T follicular helper cell (primary cell): ENCODE measurements around the gene IRF5.
"Not testable (repeated sequence)": the region's sequence is repeated elsewhere in the genome, so short reads cannot be mapped to it uniquely, and the experiment has no call there.

Experiments
- DNase-seq: peaks from one replicate; pipeline ENCODE4 v3.0.0-alpha.2; 2020; ENCODE audit warnings: low read depth

IRF5 gene

GRCh38 chr7:128906001-128906765 is 31.5 kb upstream of the IRF5 start:
- DNase-seq: no peak

GRCh38 chr7:128906766-128907559 is 30.8 kb upstream of the IRF5 start:
- DNase-seq: no peak

- DNase-seq: no peak
These were observed 28.7 kb upstream of the IRF5 start for GRCh38 chr7:128908750-128909624.

DNA sequence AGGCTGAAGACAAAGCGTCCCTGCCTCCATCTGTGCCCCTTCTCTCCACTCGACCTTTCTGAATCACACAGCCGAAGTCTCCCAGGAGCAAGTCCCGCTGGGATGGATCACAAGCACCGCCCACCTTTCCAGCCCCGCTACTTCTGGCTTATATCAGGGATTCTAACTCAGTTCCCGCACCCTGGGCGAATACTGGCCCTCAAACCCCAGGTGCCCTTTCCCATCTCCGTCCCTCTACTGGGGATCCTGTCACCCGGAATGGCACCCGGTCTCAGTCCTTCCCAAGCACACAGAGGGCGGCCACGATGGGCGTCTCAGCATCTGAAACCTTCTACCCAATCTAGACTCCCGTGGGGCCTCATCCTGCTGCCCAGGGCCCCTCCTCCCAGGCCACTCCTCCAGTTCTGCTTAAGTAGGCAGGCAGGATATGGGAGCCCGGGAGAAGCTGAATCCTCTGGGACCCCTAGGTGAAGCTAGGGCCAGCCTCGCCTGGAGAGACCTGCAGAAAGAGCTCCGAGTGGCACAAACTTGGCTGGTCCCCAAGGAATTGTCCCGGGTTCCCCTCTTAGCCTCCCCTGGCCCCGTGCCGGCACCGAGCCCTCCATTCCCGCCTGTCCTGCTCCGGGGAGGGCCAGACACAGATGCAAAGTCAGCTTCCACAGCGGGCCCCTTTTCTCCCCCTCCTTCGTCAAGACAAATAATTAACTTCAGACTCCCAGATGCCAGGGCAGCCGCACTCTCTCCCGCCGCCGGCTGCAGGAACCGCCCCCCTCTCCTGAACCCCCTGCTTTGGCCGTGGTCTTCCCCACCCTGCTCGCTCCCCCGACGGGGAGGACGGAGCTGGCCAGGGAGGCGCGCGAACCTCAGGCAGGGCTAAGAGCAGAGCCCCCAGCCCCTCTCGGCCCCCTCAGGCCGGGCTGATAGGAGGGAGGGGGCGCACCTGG is 27.8 kb upstream of the IRF5 start:
- DNase-seq: no peak

DNA sequence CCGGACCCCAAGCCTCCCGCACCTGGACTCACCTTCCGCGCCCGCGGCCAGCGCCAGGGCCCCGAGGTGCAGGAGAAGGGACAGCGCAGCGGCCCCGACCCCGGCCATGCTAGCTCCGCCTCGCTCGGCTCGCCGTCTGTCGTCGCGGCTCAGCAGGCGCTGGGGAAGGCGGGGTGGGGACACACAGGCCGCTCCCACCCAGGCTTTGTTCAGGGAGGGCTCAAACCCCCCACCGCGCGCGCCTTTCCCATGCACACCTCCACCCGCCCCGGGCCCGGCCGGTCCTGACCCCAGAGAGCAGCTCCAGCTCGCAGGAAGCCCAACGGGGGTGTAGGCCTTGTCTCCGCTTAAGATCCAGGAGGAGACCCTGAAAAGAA is 27.2 kb upstream of the IRF5 start, which contains the start of gene KCP:
Gene KCP (minus strand): TSS at position 141 of the 377 bp plus-strand sequence. CDS start 33 bp downstream, at position 108.
- DNase-seq: no peak

DNA sequence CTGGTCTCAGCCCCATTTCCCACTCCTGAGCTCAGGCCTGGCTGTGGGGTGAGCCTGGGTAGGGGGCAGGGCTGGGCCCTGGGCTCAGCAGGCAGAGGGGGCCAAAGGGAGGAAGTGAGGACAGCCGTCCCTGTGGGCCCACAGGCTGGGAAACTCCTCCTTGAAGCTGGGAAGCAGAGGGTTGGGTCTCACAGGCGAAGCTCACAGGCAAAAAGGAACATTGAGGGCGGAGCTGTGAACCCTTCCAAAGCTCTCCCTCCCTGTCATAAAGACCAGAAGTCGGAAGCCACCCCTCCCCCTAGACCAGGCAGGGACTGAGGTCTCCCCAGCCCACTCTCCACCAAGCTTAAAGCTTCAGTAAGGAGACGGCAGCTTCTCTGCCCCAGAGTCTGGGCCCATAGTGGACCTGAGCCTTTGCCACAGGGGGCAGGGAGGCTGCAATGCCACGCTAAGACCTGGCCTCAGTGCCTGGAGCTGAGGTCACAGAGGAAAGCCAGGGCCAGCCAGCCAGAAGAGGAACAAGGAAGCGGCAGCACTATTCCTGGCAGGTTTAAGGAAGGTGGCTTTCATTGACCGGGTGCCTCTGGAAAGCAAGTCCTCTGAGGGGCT is 26.2 kb upstream of the IRF5 start:
- no peak for DNase-seq

- DNase-seq: no peak
These were observed 25.4 kb upstream of the IRF5 start for GRCh38 chr7:128912281-128912680.

DNA sequence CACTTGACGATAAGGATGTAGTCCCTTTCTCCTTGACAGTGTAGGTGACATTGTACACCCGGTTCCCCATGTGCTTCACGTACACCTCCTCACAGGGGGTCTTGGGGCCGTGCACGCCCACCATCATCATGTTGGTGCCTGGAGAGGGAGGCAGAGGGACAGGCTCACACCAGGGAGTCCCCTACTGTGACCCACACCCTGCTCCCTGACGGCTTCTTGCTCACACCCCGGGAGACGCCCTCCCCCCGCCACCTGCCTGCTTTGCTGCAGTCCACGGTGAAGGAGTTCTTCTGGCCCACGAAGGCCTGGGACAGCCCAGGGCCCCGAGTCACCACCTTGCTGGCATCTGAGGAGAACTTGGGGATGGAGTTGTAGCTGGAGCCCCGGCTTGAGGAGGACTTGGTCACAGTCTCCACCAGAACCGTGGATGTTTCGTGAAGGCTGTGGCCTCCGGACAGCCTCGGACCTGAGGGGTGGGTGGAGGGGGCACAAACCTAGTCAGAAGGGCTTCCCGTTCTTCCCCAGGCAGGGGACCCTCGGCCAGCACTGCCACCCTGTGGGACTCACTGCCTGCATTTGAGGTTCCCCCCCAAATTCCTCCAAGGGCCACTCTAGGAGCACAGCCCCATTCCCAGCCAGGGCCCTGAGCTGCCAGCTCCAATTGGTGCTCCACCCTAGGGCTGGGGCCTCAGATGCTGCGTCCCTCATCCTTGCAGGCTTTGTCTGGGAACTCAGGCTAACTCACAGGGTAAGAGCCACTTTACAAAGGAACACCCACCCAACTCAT is 24.8 kb upstream of the IRF5 start:
- not testable (repeated sequence) for DNase-seq

DNA sequence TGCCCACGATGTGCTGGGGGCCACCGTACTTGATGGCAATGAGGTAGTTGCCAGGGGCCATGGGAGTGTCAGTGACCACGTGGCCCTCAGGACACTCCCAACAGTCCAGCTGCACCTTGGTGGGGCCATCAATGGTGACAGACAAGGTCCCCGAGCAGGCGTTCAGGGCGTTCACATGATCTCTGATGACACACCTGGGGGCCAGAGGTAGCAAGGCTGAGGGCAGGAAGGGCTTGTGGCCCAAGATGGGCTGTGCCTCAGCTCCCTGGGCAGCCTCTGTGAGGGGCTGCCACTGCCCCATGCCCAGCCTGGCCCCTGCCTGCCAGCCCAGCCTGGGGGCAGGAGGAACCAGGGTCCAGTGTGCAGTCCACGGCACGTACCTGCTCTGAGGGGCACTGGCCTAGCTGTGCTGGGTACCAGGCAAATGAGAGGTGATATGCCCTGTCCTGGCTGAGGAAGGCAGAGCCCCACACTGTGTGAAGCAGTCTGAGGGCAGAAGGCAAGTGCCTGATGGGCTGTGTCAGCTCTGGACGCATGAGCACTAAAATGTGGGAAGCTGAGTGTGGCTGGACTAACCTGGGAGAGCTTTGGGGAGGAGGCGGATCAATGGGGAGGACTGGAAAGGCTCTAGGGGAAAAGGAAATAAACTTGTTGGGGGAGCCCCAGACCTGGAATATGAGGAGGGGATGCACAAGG is 23.7 kb upstream of the IRF5 start:
- DNase-seq: no peak

DNA sequence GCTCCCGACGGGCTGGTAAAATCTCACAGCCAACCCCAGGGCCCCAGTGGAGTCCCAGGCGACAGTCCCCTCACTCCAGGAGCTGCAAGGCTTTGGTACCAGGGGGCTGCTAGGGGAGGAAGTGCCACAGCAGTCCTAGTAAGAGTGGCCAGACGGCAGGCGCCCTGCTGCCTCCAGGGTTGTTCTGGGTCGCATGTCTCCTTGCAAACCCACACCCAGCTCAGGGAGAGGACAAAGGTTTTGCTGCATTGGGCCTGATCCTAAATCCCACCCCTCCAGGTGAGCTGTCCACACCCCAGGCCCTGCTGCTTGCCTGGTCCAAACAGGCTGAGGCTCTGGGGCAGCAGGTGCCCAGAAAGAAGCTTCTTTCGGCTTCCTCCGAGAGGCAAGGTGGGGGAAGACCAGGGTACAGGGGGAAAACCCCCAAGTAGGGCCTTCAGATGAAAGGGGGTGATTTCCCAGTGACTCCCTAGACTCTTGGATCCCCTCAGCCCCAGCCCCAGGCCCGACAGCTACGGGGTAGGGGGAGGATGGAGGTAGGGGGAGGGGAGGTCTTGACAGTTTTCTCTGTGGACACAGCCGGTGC is 23.1 kb upstream of the IRF5 start:
- DNase-seq: no peak

DNA sequence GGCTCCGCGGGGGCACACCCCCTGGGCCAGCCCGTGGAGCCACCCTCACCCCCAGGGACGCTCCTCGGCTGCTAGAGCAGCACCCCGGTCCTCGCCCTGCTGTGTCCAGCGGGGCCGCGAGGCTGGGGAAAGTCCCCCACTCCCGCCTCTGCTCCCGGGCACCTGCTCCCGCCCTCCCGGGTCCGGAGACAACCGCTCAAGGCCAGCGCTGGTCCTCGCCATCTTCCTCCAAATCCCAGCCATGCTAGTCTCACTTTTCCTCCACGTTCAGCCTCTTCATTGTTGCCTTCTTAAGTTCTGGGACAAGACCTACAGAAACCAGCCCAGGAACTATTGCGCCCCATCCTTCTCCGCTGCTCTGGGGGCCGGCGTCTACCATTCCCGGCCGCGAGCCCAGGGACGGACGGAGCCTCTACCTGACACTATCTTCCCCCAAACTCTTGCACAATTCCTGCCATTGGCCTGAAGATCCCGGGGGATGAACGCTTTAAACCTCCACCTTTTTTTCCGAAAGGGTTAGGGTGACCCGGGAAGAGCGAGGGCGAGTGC is 22.4 kb upstream of the IRF5 start:
- DNase-seq: no peak

DNA sequence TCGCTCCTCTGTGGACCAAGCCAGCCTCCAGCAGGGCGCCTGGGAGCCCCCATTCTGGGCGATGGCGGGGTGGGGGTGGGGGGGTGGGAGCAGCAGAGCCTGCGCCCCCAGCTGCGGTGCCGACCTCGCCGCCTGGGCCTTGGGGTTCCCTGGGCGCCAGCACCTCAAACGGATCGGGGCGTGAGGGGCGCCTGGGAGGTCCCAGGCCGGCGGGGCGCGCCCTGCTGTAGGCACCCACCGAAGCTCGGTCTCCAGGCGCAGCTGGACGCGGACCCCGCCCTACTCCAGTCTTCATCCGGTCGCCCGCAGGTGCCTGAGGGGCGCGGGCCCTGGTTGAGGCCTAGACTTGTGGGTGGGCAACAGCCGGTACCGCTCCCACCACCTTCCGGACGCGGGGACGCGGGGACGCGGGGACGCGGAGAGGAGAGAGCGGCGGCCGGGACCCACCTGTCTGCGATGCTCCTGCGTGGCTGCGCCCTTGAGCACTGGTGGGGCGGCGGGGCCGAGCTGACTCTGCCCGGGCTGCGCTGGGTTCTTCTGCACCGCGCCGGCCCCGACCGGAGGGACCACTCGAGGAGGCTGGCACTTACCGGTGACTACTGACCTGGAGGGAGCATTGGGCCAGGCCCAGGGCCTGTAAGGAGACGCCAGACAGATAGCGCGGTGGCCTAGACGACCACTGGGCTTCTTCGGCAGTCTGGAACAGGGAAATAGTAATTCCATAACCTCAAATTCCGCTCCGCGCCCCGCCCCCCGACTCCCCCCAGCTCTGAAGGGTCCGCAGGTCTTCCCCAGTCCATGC is 21.7 kb upstream of the IRF5 start:
- no peak for DNase-seq

DNA sequence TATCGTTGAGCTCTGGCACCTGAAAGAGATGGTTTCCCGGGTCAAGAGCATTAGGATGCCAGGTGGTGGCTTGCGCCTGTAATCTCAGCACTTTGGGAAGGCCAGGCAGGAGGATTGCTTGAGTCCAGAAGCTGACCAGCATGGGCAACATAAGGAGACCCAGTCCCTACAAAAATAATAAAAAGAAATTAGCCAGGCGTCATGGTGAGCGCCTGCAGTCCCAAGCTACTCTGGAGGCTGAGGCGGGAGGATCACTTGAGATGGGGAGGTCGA is 21.1 kb upstream of the IRF5 start:
- DNase-seq: no peak

- DNase-seq: no peak
These were observed 20.6 kb upstream of the IRF5 start for GRCh38 chr7:128917122-128917521.

GRCh38 chr7:128918016-128918665 is 19.6 kb upstream of the IRF5 start:
- no peak for DNase-seq

GRCh38 chr7:128919241-128919640 is 18.5 kb upstream of the IRF5 start:
- no peak for DNase-seq
